ENCODE measurements around the gene LARGE1.

DNA sequence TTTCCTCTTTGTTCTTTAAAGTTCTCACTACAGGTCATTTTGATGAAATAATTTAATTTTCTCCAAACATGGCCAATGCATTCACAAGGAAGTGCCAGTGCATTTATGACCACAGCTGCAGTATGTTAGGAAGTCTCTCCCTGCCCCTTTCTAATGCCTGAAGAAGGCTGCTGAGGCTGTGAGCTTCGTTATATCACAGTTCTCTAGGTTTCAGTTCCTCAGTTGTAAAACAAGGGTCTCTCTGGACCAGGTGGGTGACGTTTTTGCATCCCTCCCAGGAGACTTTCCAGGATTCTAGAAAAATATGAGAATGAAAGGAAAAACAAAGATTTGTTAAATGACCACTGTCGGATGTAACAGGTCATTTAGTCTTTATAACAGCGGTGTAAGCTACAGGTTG is 171.6 kb downstream of the LARGE1 start:
- TF ChIP-seq EZH2 (IDR thresholded peaks at IDR 0.05; ENCODE audit: low read length, unreplicated experiment), result no peak
- TF ChIP-seq, protein P1, sequence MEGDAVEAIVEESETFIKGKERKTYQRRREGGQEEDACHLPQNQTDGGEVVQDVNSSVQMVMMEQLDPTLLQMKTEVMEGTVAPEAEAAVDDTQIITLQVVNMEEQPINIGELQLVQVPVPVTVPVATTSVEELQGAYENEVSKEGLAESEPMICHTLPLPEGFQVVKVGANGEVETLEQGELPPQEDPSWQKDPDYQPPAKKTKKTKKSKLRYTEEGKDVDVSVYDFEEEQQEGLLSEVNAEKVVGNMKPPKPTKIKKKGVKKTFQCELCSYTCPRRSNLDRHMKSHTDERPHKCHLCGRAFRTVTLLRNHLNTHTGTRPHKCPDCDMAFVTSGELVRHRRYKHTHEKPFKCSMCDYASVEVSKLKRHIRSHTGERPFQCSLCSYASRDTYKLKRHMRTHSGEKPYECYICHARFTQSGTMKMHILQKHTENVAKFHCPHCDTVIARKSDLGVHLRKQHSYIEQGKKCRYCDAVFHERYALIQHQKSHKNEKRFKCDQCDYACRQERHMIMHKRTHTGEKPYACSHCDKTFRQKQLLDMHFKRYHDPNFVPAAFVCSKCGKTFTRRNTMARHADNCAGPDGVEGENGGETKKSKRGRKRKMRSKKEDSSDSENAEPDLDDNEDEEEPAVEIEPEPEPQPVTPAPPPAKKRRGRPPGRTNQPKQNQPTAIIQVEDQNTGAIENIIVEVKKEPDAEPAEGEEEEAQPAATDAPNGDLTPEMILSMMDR (conservative IDR thresholded peaks at IDR 0.05; ENCODE audit: low read depth, low read length), result no peak
- no peak for TF ChIP-seq EZH2phosphoT487 (IDR thresholded peaks at IDR 0.05; ENCODE audit: borderline replicate concordance, low read length)
